NCI-H748 treated with DMSO at 0.1 percent for 48 hours (cell line): ENCODE data around the gene PRMT6.
"Not testable (repeated sequence)": the region's sequence is repeated elsewhere in the genome, so short reads cannot be mapped to it uniquely, and the experiment has no call there.

Experiments
- DNase-seq: peaks from one replicate; lab custom pipeline; 2025; lab: John Stamatoyannopoulos, UW

The PRMT6 gene

DNA sequence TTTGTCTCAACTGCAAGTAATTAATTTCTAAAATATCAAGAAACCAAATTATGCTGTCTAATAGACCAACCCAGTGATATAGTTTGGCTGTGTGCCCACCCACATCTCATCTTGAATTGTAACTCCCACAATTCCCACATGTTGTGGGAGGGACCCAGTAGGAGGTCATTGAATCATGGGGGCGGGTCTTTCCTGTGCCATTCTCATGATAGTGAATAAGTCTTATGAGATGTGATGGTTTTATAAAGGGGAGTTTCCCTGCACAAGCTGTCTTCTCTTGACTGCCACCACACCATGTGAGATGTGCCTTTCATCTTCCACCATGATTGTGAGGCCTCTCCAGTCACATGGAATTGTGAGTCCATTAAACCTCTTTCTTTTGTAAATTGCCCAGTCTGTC lies 36.9 kb downstream of the PRMT6 start:
- DNase-seq, result not testable (repeated sequence)

DNA sequence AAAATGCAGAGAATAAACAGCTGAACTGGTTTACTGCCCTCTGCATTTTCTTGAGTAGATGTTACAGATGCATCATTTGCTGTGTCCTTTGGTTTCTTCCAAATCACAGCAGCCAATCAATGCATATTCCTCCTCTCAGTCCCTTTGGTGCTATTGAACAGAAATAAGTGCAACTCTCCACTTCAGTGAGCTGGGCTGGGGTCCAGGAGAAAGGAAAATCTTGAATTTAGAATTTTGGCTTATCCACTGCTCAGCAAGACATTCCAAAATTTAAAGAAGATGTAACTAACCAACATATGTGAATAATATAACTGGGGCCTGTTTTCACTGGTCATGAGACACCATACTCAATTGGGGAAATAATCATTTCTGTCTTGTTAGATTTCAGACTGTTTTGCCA lies 39.2 kb downstream of the PRMT6 start:
- DNase-seq, result no peak

DNA sequence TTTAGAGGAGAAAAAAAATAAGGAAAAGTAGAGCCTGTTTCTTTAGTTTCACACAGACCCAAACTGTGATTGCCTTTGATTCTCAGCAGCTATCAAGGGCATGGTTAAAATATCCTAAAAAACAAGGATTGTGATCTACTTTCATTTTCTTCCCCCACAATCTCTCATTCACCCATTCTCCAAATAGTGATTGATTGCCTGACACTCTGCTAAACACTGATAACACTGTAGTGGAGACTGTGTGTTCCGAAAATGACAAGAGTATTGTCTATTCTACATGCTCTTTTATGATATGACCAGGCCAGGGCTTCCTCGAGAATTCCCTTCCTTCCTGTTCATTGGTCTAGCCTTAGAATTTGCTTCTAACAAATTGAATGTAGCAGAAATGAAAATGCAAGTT lies 40.2 kb downstream of the PRMT6 start:
- no peak for DNase-seq

DNA sequence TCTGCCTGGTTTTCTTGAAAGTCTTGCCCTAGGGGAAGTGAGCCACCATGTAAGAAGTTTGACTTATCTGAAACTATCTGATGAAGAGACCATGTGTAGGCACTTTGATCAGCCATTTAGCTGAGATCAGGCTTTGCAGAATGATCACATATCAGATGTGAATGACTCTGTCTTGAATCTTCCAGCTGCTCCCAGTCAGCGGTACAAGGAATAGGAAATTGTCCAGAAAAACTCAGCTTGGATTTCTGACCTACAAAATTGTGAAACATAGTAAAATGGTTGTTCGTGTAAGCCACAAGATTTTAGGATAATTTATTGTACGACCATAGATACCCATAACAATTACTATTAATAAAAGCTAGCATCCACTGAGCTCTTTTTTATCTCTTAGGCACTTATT lies 42.5 kb downstream of the PRMT6 start:
- no peak for DNase-seq

DNA sequence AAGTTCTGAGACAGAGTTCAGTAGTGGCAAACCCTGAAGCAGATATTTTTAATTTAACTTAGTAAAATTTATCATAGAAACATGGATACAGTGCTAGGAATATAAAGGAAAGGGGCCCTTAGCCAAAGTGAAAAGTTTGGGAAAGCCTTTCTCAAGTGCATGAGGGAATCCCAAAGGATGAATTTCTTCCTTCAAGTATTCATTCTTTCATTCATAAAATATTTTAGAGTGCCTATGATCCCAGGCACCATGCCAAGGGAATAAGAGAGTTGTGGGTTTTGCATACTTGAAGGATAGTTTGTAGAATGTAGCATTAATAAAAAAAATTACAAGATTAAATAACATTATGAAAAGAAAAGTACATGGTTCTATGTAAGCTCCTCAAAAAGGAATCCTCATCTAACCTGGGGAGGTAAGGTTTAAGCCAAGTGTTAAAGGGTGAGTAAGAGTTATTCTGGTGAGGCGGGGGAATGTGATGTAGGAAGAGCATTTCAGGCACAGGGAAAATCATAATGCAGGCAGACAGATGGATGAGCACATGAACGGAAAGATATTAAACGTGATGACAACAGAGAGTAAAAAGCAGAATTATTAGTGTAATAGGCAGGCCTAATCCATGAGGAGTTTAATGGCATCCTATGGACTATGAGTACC lies 44.0 kb downstream of the PRMT6 start:
- DNase-seq, result no peak

DNA sequence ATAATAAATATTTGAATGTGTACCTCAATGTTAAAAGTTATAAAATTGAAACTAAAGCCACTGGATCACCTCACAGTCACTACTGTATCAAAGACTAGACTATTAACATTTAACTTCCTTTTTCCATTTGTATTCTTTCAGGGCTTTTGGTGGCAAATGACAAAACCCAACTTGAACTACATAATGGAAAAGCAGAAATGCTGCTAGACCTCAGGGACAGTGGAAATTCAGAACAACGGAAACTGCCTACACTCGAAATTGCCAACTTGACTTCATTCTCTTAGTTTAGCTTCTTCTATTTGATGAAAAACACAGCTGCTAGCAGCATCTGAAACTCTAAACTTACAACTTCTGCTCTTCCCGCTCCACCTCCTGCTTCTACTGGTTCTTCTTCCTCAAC lies 49.4 kb downstream of the PRMT6 start:
- DNase-seq, result no peak
